GM12892 (cell line): Measurements from ENCODE around the gene KRT8.

Experiments used
- POLR2A ChIP-seq: IDR thresholded peaks from 2 replicates; pipeline ENCODE4 v1.6.1; 2011; ENCODE audit warnings: low read depth, low read length, control low read depth
- POLR2AphosphoS5 ChIP-seq: IDR thresholded peaks from 2 replicates; pipeline ENCODE4 v1.6.1; 2011; ENCODE audit warnings: low read depth, low read length, control low read depth
- TAF1 ChIP-seq: IDR thresholded peaks from 2 replicates; pipeline ENCODE4 v1.6.1; 2011; ENCODE audit warnings: low read depth, mild to moderate bottlenecking, control low read depth, low read length, borderline replicate concordance

DNA sequence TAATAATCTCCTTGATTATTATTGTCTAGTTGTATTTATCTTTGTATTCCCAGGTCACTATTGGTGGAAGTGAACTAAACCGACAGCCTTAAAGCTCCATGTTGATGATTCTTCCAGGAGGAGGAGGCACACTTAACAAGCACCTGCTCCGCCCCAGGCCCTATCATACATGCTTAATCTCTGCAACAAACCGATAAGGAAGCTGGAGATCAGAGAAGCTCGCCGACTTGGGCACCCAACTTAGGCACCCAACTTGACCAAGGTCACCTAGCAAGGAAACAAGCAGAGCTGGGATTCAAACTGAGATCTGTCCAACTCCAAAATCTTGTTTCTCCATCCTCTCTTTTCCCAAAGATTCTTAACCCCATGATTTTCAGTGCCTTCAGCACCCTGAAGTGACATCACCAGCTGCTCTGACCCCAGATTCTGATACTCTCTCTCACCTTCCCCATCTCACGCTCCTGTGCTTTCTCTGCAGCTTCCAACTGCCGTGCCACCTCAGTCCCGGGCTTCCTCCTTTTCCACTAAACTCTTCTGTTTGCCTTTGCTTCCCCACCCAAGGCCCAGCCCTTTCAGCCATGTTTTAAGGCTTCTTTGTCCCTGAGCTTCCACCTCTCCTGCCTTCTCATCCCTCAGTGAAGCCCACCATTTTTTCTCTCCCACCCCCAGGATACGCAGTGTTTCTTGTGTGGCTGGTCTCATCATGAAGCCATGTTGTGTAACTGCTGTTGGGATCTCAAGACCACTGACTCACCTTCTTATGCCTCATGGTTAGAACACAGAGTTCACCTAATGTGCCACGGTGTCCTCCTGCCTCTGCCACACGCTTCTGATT lies 37.4 kb upstream of the KRT8 start:
- TF ChIP-seq POLR2A: no peak
- TF ChIP-seq TAF1: no peak
- no peak for TF ChIP-seq POLR2AphosphoS5
